ENCODE measurements around the gene OAS2.
A peak's percentile ranks its signal among the peaks of the same experiment; 100 is the strongest.

DNA sequence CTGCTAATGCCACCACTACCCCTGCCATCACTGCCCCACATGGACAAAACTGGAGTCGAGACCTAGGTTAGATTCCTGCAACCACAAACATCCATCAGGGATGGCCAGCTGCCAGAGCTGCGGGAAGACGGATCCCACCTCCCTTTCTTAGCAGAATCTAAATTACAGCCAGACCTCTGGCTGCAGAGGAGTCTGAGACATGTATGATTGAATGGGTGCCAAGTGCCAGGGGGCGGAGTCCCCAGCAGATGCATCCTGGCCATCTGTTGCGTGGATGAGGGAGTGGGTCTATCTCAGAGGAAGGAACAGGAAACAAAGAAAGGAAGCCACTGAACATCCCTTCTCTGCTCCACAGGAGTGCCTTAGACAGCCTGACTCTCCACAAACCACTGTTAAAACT, 7.1 kb upstream of the OAS2 start:
- TF ChIP-seq, protein P1, sequence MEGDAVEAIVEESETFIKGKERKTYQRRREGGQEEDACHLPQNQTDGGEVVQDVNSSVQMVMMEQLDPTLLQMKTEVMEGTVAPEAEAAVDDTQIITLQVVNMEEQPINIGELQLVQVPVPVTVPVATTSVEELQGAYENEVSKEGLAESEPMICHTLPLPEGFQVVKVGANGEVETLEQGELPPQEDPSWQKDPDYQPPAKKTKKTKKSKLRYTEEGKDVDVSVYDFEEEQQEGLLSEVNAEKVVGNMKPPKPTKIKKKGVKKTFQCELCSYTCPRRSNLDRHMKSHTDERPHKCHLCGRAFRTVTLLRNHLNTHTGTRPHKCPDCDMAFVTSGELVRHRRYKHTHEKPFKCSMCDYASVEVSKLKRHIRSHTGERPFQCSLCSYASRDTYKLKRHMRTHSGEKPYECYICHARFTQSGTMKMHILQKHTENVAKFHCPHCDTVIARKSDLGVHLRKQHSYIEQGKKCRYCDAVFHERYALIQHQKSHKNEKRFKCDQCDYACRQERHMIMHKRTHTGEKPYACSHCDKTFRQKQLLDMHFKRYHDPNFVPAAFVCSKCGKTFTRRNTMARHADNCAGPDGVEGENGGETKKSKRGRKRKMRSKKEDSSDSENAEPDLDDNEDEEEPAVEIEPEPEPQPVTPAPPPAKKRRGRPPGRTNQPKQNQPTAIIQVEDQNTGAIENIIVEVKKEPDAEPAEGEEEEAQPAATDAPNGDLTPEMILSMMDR (IDR thresholded peaks at IDR 0.05 in 8 of 11, conservative IDR thresholded peaks at IDR 0.05 in 3 of 11), result no peak
- TF ChIP-seq POLR2A (IDR thresholded peaks at IDR 0.05), result no peak
- TF ChIP-seq POLR2AphosphoS5 (IDR thresholded peaks at IDR 0.05), result peak in 2 of 3 donors; percentile 47 to 53
